GM12878 (cell line): ENCODE data around the gene SUGP1. TPM values are rescaled to one million over a fixed set of nuclear protein-coding genes. Genes with fewer than 3 reads are reported as not detected.

Experiments
- ATAC-seq: fragments of 200-7000 bp; cut with Tn5 transposase; 3 replicates; pipeline ENCODE4 v1.9.1; 2020; ENCODE audit warnings: mild to moderate bottlenecking, moderate library complexity
- BruUV-seq: library from RNA; stranded (reverse); fragments of 400-500 nt; replicated peaks from 2 replicates; lab custom pipeline; 2021; lab: Mats Ljungman, UMichigan
- CTCF ChIA-PET: fragments of 300-600 bp; sonication (Branson Sonifier 250); formaldehyde crosslinking; extraction: SDS; loops from one replicate; lab custom pipeline; 2021; ENCODE audit warnings: inconsistent platforms; lab: Yijun Ruan, JAX
- POLR2A ChIA-PET: fragments of 350-600 bp; formaldehyde crosslinking; extraction: SDS; loops from one replicate; lab custom pipeline; 2021; ENCODE audit warnings: inconsistent platforms; lab: Charles Lee
- RAD21 ChIA-PET: fragments of 300-600 bp; sonication (Branson Sonifier 250); formaldehyde crosslinking; loops from one replicate; lab custom pipeline; 2023; ENCODE audit warnings: antibody characterized with exemption; ENCODE audit not compliant: unreplicated experiment; lab: Charles Lee
- SMC1A ChIA-PET: fragments of 300-600 bp; sonication (Branson Sonifier 250); formaldehyde crosslinking; loops from one replicate; lab custom pipeline; 2023; ENCODE audit not compliant: unreplicated experiment, uncharacterized antibody; lab: Charles Lee
- DNase-seq: peaks from one replicate; pipeline ENCODE4 v3.0.0-alpha.2; 2011; ENCODE audit warnings: low read depth, low spot score
- FAIRE-seq: peaks from 3 replicates; lab custom pipeline; 2011; peaks lifted over from hg19 to GRCh38; lab: Jason Lieb, UNC
- H2AFZ ChIP-seq: 2 replicates; pipeline ENCODE4 v1.6.0; 2011; ENCODE audit warnings: low read depth, low read length, control low read depth; ENCODE audit not compliant: control insufficient read depth
- H3K27ac ChIP-seq: 2 replicates; pipeline ENCODE4 v1.5.1; 2011; ENCODE audit warnings: control low read depth; ENCODE audit not compliant: control insufficient read depth, insufficient read depth
- H3K27me3 ChIP-seq, 2 experiments: replicated peaks in 1 of 2; 2 replicates each; pipeline versions ENCODE4 v1.6.0 to v1.6.1; 2011; ENCODE audit warnings: low read length in 1 of 2; ENCODE audit not compliant: control insufficient read depth in 2 of 2, insufficient read depth in 2 of 2
- H3K36me3 ChIP-seq, 2 experiments: 2 replicates each; pipeline ENCODE4 v1.5.1; 2011; ENCODE audit warnings: low read length in 1 of 2; ENCODE audit not compliant: control insufficient read depth in 2 of 2, insufficient read depth in 2 of 2
- H3K4me1 ChIP-seq: 2 replicates; pipeline ENCODE4 v1.6.1; 2011; ENCODE audit warnings: mild to moderate bottlenecking, low read length, moderate library complexity, mixed read lengths; ENCODE audit not compliant: control insufficient read depth, insufficient read depth
- H3K4me2 ChIP-seq: 2 replicates; pipeline ENCODE4 v1.6.0; 2011; ENCODE audit warnings: control low read depth; ENCODE audit not compliant: control insufficient read depth, insufficient read depth
- H3K4me3 ChIP-seq: fragments of 200-600 bp; sonication (generic); 2 replicates; pipeline ENCODE4 v1.5.1; 2016
- H3K79me2 ChIP-seq: 2 replicates; pipeline ENCODE4 v1.6.0; 2011; ENCODE audit warnings: low read length; ENCODE audit not compliant: control insufficient read depth, insufficient read depth
- H3K9ac ChIP-seq: 2 replicates; pipeline ENCODE4 v1.8.0; 2011; ENCODE audit warnings: low read length, control low read depth, mixed read lengths; ENCODE audit not compliant: control insufficient read depth, insufficient read depth
- H3K9me3 ChIP-seq: replicated peaks from 3 replicates; pipeline ENCODE4 v1.5.1; 2011; ENCODE audit warnings: mild to moderate bottlenecking, low read length; ENCODE audit not compliant: control insufficient read depth, insufficient read depth
- H4K20me1 ChIP-seq: 2 replicates; pipeline ENCODE4 v1.6.0; 2011; ENCODE audit not compliant: control insufficient read depth, insufficient read depth
- CEBPB ChIP-seq, 2 experiments: fragments of 150-350 bp in 1 of 2; IDR thresholded peaks; 2 replicates each; pipeline ENCODE4 v1.6.1; 2012 to 2014; ENCODE audit warnings: low read depth in 2 of 2, low read length in 2 of 2, borderline replicate concordance in 1 of 2, inconsistent platforms in 1 of 2
- CUX1 ChIP-seq: IDR thresholded peaks from 2 replicates; pipeline ENCODE4 v1.6.1; 2012; ENCODE audit warnings: improper control_type of control experiment, low read depth, low read length; ENCODE audit not compliant: insufficient replicate concordance
- IRF5 ChIP-seq: fragments of 450-650 bp; IDR thresholded peaks from 2 replicates; pipeline ENCODE4 v1.6.1; 2017; ENCODE audit warnings: borderline replicate concordance
- JUND ChIP-seq: IDR thresholded peaks from 2 replicates; pipeline ENCODE4 v1.6.1; 2012; ENCODE audit warnings: low read depth, mild to moderate bottlenecking, low read length, improper control_type of control experiment, moderate library complexity
- POU2F2 ChIP-seq: IDR thresholded peaks from 3 replicates; pipeline ENCODE4 v1.6.1; 2011; ENCODE audit warnings: low read depth, mild to moderate bottlenecking, low read length, borderline replicate concordance
- RELB ChIP-seq: fragments of 450-650 bp; IDR thresholded peaks from 2 replicates; pipeline ENCODE4 v1.6.1; 2017; ENCODE audit warnings: low read depth, mild to moderate bottlenecking, moderate library complexity
- TBL1XR1 ChIP-seq: IDR thresholded peaks from 2 replicates; pipeline ENCODE4 v1.6.1; 2012; ENCODE audit warnings: low read depth, low read length, improper control_type of control experiment
- ZNF207 ChIP-seq: fragments of 450-650 bp; IDR thresholded peaks from 2 replicates; pipeline ENCODE4 v1.6.1; 2014; ENCODE audit warnings: antibody characterized with exemption, mild to moderate bottlenecking, borderline replicate concordance
- ZNF24 ChIP-seq: fragments of 450-650 bp; IDR thresholded peaks from 2 replicates; pipeline ENCODE4 v1.6.1; 2017; ENCODE audit warnings: antibody characterized with exemption, mild to moderate bottlenecking
- WGBS: methylation state at CpG from one replicate; pipeline ENCODE4 v1.1.6; 2016; ENCODE audit warnings: low lambda C conversion rate; ENCODE audit not compliant: insufficient replicate concordance, insufficient coverage; ENCODE audit errors: missing lambda C conversion rate; 5-methylcytosine and 5-hydroxymethylcytosine counted together
- in situ Hi-C: fragments of 300-500 bp; cut with MboI; formaldehyde crosslinking; loops from 9 replicates; pipeline ENCODE4 v1.14.3; 2018; ENCODE audit warnings: mixed read lengths
- intact Hi-C: fragments of 100-400 bp; cut with micrococcal nuclease; formaldehyde crosslinking; loops from one replicate; pipeline ENCODE4 v1.14.2; 2022; ENCODE audit not compliant: unreplicated experiment
- polyA plus RNA-seq, 11 experiments: library from polyadenylated mRNA; depleted of rRNA in 4 of 11; unstranded in 6 of 11; stranded (reverse) in 5 of 11; fragments of >200 nt; fragmentation: Nextera tagmentation in 4 of 11; fragmentation: Illumina TruSeq in 1 of 11; extraction: Ambion mirVana in 4 of 11; extraction: Trizol in 1 of 11; gene quantifications; 1 replicate in 1 of 11; 2 replicates in 10 of 11; pipeline versions ENCODE4 v1.2.1 to v1.2.3, GENCODE V29; 2011 to 2016; ENCODE audit warnings: inconsistent platforms in 2 of 11, missing spikeins in 2 of 11, low read depth in 1 of 11
- total RNA-seq, 4 experiments: library from RNA; depleted of rRNA in 3 of 4; stranded (reverse); fragments of >200 nt in 3 of 4; fragmentation: Illumina TruSeq in 1 of 4; extraction: Trizol in 1 of 4; gene quantifications; 2 replicates each; pipeline versions ENCODE4 v1.2.1 to v1.2.3, GENCODE V29; 2013 to 2021

Gene SUGP1
- total and polyA plus RNA-seq, 10 of the 15 experiments (the other 5 are each of a cell fraction or from before 2014, with no cell fraction given), result 1.6 to 70.2 (median 38.4) TPM

GRCh38 chr19:19308373-19308772, 11.9 kb downstream of the SUGP1 start:
- WGBS, result 95% methylated on average over 10 of the region's 10 CpGs

GRCh38 chr19:19306191-19306590, 14.1 kb downstream of the SUGP1 start:
- POLR2A ChIA-PET, result no interaction called here
- H3K79me2 ChIP-seq, result no peaks in the 10 kb centered on the region
- ATAC-seq, result no peak
- SMC1A ChIA-PET, result no interaction called here
- no peaks in the 10 kb centered on the region for H3K9me3 ChIP-seq
- peaks cover 13 to 31% of the 10 kb centered on the region in 2 experiments for H3K36me3 ChIP-seq
- DNase-seq, result no peak
- H3K27ac ChIP-seq, result no peak overlapping the region
- H3K4me2 ChIP-seq, result no peak overlapping the region
- no peaks in the 10 kb centered on the region for H3K27me3 ChIP-seq
- CTCF ChIA-PET, result no interaction called here
- RAD21 ChIA-PET, result no interaction called here
- no peak overlapping the region for H2AFZ ChIP-seq
- BruUV-seq, result no TSS peak
- intact Hi-C loops (no loop called here), in situ Hi-C loops (no loop called here)
- no peaks in the 10 kb centered on the region for H4K20me1 ChIP-seq
- FAIRE-seq, result no peak
- 95% methylated on average over 9 of the region's 9 CpGs for WGBS
- no peak overlapping the region for H3K9ac ChIP-seq
- H3K4me1 ChIP-seq, result no peaks in the 10 kb centered on the region
- H3K4me3 ChIP-seq, result no peak overlapping the region
- TF ChIP-seq CUX1 (no peak), POU2F2 (no peak), RELB (no peak), JUND (no peak), TBL1XR1 (no peak)

More at GRCh38 chr19:19308373-19308772, 11.9 kb downstream of the SUGP1 start:
- POLR2A ChIA-PET, result interaction anchor here (0.6 kb wide), 1 partner anchor 827 kb away, joined by 9 read pairs; no protein-coding TSS in a partner anchor
- Histone ChIP-seq H3K79me2 (no peaks in the 10 kb centered on the region), H3K4me3 (no peak overlapping the region), H3K4me1 (no peaks in the 10 kb centered on the region), H2AFZ (no peak overlapping the region), H4K20me1 (no peaks in the 10 kb centered on the region), H3K36me3 (peaks cover 10 to 23% of the 10 kb centered on the region in 2 experiments), H3K27me3 (no peaks in the 10 kb centered on the region), H3K27ac (no peak overlapping the region), H3K4me2 (no peak overlapping the region), H3K9me3 (no peaks in the 10 kb centered on the region), H3K9ac (no peak overlapping the region)
- TF ChIP-seq ZNF207 (no peak), IRF5 (no peak), CEBPB (IDR thresholded peaks at IDR 0.05; ENCODE audit: borderline replicate concordance in 1 of 2, low read depth in 2 of 2, low read length in 2 of 2) (no peak), ZNF24 (no peak)
- intact Hi-C loops, result no loop called here
- ATAC-seq (no peak), FAIRE-seq (no peak), DNase-seq (no peak)
- RAD21 ChIA-PET, result no interaction called here
- BruUV-seq, result no TSS peak
- CTCF ChIA-PET, result no interaction called here
- SMC1A ChIA-PET, result no interaction called here
- in situ Hi-C loops, result no loop called here
